HG03139 (cell line): ENCODE results near the gene PIM3.

ENCODE experiments used
- ATAC-seq: cut with Tn5 transposase; IDR thresholded peaks from one replicate; pipeline ENCODE4 v1.9.1; 2021; ENCODE audit not compliant: unreplicated experiment

Gene PIM3

DNA sequence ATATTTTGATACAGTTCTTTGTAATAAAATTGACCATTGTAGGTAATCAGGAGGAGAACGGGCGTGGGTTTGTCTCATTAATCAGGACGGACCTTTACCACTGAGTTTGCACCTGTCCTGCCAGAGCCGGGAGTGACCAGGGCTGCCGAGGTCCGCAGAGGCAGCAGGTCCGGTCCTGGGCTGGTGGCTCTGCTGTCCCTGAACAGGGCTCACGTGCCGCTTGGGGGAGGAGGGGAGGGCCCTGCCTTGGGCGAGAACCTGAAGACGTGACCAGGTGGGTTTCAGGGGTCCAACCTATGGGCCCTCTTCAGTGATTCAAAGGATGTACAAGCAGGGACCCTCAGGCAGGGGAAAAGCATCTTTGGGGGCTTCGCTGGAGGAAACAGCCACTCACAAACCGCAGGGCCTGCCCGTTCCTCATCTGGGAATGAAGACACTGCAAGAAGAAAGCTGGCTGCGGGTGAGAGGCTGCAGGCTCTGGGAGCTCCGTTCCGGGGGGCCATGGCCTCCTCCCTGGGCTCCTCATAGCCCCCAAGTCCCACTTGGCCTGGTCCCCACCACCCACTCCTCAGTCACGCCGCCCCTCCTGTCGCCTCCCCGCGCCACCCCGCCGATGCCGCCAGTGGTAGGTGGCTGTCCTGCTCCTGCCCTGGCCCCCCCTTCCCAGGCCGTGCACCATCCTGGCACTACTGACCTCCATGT lies 32.9 kb upstream of the PIM3 start:
- ATAC-seq, result no peak

- ATAC-seq, result no peak
Observed at GRCh38 chr22:49928185-49928495, 32.4 kb upstream of the PIM3 start.

DNA sequence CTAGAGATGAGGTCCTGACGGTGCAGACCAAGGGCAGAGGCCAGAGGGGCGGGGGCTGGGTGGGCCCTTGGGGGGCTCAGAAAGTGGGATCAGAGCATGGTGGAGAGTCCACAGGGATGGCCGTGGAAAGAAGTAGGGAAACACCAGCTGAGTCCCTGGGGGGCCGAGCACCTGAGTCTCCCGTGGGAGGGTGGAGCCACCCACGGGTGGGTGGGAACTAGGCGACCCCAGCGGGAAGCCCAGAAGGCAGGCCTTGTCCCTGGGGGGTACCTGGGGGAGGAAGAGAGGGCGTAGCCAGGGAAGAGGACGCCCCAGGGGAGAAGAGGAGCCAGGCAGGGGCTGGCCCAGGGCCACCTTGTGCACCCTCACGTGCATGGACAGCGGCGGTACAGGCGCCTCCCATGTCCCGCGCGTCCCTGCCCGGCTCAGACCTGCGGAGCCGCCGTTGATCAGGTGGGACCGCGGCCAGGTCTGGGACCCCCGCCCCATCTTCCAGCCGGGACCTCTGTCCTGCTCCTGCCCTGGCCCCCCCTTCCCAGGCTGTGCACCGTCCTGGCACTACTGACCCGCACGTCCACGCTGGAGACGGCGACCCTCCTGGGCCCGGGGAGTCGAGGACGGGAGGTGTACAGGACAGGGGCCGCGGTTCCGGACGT lies 31.9 kb upstream of the PIM3 start:
- no peak for ATAC-seq

- no peak for ATAC-seq
Observed at GRCh38 chr22:49929211-49929979, 31.2 kb upstream of the PIM3 start.

- ATAC-seq, result no peak
Observed at GRCh38 chr22:49929994-49930575, 30.5 kb upstream of the PIM3 start.

- ATAC-seq, result no peak
Observed at GRCh38 chr22:49930596-49931412, 29.8 kb upstream of the PIM3 start.

DNA sequence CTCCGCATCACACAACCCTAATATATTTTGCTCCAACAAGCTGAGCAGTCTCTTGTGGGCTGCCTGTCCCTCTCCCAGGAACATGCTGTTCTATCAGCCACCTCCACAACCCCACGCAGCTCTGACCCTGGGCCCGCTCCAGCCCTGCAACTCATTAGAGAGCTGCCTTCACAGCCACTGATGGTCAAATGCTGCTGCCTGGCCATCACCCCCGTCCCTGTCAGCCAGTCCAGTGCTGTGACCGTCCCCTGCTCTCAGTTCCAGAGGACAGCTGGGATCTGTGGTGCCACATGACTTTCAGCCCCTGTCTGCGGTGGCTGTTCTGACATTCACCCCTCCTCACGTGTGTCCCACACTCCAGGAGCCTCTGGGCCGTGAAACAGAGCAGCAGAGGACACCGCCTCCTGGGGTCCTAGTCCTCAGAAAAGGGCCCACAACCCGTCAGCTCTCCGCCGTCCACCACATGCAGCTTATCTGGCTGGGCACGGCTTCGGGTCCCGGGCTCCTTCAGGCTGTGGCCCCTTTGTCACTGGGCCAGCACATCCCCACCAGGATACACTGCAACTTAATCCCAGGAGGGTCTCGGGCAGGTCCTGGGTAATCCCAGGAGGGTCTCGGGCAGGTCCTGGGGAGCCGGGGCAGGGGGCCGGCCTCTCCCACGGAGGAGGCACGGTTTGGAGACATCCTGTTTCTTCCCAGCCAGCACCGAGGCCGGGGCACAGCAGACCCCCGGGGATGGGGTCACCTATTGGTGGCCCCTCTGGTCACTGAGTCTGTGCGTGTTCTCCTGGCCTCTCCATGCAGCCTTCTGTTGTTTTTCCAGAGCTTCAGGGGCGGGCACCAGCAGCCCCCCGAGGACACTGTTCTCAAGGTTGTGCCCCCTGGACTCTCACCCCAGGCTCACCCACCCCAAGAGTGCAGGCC lies 27.1 kb upstream of the PIM3 start:
- ATAC-seq, result no peak

DNA sequence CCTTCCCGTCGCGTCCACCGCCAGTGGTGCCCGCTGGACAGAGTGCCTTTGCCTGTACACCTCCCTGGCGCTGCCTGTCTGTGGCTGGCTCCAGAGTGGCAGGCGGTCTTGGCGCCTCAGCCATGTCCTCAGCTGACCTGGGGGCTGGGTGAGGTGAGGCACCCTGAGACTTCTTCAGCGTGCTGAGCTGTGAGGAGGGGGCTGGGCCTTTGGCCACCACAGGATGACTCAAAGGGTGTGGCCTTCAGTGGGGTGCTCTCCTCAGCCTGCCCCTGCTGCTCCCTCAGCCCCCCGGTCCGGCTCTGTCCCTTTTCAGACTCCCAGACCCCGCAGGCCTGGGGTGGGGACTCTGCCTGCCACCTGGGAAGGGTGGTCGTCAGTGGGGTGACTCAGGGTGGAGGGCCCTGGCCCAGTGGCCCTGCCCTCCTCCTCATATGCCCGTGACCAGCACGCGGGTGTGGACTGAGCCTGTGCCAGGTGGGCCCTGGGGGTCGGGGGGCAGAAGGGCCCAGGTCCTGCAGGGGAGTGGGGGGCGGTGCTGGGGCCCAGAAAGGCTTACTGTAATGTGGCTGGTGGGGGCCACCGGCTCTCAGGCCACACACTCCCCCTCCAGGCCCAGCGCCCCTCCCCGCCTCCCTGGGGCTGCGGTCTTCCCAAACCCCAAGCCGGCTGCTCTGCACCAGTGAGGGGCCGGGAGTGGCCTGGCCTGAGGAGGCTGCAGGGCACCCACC lies 26.2 kb upstream of the PIM3 start:
- ATAC-seq, result no peak

GRCh38 chr22:49934891-49935557 lies 25.5 kb upstream of the PIM3 start:
- ATAC-seq, result no peak

GRCh38 chr22:49935561-49935960 lies 25.0 kb upstream of the PIM3 start:
- no peak for ATAC-seq

DNA sequence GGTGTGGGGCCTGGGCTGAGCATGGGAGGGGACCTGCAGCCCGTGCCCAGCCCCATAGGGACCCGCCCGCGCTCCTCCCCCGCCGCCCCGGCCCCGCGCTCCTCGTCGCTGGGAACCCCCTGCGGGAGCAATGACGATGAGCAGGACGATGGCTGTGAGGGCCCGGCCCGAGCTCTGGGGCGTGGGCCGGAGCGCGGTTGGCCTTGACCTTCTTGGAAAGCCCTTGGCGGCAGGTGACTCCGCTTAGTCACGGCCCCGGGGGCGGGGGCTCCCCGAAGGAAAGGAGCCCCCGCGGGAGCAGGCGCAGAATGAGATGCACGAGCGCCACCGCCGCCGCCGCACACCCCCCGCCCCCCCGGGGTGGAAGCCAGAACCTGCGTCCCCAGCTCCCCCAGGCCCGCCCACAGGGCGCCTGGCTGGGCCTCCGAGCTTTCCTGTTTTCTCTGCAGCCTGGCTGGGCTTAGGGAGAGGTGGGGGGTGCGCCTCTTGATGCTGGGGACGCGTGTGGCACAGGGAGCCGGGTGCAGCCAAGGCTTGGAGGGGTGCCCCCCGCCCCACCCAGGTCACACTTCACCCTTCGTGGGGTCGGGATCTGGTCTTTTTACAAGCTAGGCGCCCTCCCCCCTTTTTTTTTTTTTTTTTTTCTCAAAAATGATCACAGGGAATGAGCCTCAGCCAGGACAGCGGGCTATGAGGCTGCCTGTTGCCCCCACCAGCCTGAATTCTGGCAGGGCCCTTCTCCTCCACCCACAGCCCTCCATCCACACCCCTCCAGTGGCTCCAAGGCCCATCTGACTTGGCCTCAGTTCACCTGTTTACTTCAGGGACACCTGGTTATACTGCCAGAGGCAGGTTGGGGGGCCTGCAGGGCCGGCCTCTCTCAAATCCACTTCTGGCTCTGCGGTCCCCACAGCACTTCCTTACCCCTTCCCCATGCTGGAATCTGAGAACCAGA lies 24.3 kb upstream of the PIM3 start:
- ATAC-seq, result peak; percentile 48

GRCh38 chr22:49936973-49937757 lies 23.4 kb upstream of the PIM3 start:
- ATAC-seq, result no peak

DNA sequence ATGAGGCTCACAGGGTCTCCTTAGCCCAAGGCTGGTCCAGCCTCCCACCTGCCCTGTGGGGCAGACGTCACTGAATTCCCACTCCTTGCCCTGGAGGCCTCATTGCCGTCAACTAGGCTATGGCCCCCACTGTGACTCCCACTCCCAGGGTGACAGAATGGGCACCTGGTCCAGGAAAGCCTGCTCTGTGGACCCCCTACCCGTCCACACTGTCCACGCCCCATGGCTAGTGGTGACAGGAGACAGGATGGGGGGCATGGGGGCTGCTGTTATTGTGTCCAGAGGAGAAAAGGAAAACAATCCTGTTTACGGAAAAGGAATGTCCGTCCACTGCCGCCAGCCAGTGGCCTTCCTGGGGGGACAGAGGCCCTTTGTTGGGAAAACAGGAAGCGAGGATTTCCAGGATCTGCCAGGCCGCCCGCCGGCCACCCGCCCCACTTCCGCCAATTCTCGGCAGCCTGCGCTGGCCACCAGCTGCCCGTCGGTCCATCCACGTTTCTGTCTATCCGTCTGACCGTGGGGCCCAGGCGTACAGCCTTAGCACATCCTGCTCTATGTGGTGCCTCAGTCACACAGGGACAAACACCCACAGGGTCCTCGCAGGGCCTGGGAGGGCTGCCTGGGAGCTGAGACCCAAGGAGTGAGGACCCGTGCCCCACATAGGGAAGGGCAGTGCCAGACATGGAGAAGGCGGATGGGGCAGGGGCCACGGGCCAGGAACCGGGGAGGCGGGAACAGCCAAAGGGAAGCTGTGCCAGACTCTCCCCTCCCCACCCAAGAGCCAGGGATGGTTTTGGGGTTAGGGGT lies 22.6 kb upstream of the PIM3 start:
- no peak for ATAC-seq

- no peak for ATAC-seq
Observed at GRCh38 chr22:49938565-49939136, 21.9 kb upstream of the PIM3 start.

- no peak for ATAC-seq
Observed at GRCh38 chr22:49941507-49942316, 18.9 kb upstream of the PIM3 start.
